Measurements from ENCODE around the gene IL16.

Gene IL16

DNA sequence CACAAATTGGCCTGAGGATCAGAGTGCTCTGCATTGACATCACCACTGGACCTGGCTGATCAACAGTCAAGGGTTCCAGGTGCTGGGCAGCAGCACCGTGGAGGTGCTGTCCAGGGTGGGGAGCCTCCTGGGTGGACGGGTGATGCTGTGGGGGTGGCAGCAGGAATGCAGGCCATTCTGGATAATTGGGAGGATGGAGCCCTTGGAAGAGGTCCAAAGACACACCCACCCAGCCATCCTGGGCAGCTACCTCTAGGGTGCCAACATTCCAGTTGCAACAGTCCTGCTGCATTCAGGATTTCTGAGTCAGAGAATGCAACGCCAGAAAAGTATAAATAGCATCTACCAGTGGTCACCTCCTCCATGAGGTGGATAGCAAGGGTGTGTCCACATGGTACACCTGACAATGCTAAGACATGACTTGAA lies 100.5 kb downstream of the IL16 start:
- no peak for DNase-seq

- peak in 1 of 5 experiments; percentile 48 for DNase-seq
These were observed 101.2 kb downstream of the IL16 start for GRCh38 chr15:81297603-81298575.

GRCh38 chr15:81298611-81299010 lies 101.9 kb downstream of the IL16 start:
- DNase-seq: no peak

- no peak for DNase-seq
These were observed 102.5 kb downstream of the IL16 start for GRCh38 chr15:81299156-81299555.

DNA sequence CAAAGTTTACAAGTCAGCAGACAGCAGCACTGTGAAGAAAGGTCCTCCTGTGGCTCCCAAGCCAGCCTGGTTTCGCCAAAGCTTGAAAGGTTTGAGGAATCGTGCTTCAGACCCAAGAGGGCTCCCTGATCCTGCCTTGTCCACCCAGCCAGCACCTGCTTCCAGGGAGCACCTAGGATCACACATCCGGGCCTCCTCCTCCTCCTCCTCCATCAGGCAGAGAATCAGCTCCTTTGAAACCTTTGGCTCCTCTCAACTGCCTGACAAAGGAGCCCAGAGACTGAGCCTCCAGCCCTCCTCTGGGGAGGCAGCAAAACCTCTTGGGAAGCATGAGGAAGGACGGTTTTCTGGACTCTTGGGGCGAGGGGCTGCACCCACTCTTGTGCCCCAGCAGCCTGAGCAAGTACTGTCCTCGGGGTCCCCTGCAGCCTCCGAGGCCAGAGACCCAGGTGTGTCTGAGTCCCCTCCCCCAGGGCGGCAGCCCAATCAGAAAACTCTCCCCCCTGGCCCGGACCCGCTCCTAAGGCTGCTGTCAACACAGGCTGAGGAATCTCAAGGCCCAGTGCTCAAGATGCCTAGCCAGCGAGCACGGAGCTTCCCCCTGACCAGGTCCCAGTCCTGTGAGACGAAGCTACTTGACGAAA lies 103.1 kb downstream of the IL16 start:
- no peak for DNase-seq

DNA sequence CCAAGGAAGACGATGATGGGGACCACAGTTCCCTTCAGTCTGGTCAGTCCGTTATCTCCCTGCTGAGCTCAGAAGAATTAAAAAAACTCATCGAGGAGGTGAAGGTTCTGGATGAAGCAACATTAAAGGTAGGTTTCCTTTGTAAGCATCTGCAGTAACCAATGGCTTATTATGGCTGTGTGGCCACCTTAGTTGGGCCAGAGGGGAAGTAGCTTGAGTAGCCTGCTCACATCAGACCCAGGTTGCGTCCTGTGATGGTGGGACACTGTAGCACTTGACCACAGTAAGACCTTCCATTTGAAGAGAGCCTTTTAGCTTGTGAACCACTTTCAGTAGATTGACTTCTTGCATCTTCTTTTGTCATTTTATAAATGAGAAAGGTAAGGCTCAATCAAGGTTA lies 104.7 kb downstream of the IL16 start:
- DNase-seq: no peak

DNA sequence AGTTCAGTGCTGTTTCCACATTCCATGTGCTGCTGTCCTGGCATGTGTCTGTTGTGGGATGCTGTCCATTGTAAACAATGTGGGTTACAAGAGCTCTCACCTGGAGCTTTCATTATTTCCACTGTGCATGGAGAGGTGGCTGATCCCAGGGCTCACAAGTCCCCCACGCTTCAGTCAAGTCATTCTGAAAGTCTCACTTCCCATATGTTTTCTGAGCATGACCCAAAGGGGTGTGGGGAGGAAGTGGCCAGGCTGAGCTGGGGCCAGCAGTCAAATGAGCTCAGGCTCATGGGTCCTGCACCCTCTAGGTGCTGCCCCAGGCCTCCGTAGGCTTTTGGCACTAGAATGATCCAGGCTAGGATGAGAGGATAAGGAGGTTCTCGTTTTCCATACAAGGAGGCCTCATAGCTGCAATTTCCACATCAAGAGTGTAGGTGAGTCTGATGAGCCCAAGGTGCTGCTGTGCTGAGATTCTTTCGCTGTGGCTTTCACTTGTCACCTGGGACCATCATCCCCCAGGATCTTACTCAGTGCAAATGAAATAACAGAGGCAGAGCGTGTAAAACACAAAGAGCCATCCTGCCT lies 105.2 kb downstream of the IL16 start:
- DNase-seq: peak in 1 of 5 experiments; percentile 67

DNA sequence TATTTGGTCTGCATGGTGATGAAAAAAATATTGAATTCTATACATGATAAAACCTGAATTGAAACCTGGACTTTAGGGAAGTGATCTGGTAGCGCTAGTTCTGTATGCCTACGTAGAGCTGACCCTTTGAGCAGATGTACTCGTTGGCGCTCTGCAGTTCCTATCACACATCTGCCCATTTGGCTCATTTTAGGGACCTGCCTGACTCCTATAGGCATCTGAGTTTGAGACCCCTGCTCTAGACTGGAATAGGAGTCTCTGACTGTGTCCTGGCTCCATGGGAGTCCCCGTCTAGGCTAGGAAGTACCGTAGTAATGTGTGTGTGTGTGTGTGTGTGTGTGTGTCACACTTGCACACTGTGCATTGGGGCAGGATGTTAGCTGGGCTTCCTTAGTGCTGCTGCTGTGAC lies 106.0 kb downstream of the IL16 start:
- peak in 2 of 5 experiments; percentile 30 to 74 for DNase-seq

- peak in 2 of 5 experiments; percentile 36 to 83 for DNase-seq
These were observed 106.9 kb downstream of the IL16 start for GRCh38 chr15:81303244-81304225.

DNA sequence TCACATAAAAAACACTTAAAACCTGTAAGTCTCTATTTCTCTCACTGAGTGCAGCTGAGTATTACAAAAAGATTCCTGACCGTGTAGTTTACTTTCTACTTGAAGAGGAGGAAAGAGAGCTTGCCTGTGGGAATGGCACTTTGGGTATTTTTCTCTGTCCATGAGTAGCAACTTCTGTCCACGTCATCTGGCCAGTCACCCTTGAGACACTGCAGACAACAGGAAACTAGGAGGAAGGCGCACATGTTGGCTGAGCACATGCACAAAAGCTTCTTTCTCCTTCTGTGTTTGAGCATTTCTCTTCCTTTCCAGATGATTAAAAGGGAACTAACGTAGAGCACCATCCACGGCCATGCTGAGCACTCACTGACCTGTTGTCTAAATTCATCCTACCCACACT lies 107.5 kb downstream of the IL16 start:
- DNase-seq: no peak

GRCh38 chr15:81308260-81308659 lies 111.6 kb downstream of the IL16 start:
- DNase-seq: no peak

- no peak for DNase-seq
These were observed 113.2 kb downstream of the IL16 start for GRCh38 chr15:81309647-81310450.

DNA sequence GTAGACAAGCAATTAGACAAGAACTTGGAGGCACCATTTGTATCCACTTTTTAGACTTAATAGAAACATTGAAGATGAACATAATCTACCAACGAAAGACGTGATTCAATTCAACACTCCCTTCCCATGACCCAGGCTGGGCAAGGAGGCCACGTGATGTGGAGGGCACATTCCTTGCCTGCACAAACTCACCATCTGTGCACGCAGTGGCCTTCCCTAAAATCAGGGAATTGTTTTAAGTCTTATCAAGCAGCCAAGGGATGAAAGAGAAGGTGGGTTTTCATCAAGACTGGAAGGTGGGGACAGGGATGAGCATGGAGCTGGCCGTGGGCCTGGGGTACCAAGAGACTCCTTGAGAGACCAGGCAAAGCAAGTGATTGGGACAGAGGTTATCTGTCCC lies 113.8 kb downstream of the IL16 start:
- DNase-seq: no peak

- no peak for DNase-seq
These were observed 115.2 kb downstream of the IL16 start for GRCh38 chr15:81311752-81312464.

GRCh38 chr15:81312790-81313543 lies 116.3 kb downstream of the IL16 start:
- no peak for DNase-seq

GRCh38 chr15:81313686-81314085 lies 117.0 kb downstream of the IL16 start:
- no peak for DNase-seq

GRCh38 chr15:81314378-81314777 lies 117.7 kb downstream of the IL16 start:
- no peak for DNase-seq

GRCh38 chr15:81315452-81316175 lies 118.9 kb downstream of the IL16 start:
- DNase-seq: peak in 2 of 5 experiments; percentile 59 to 77

- DNase-seq: no peak
These were observed 119.6 kb downstream of the IL16 start for GRCh38 chr15:81316267-81316666.

Measured in T-helper 2 cell (primary cell).